ENCODE data around the gene FNBP1L.

FNBP1L gene

GRCh38 chr1:93447481-93448291 is at the start of gene FNBP1L:
Gene FNBP1L (plus strand): TSS chr1:93448118. CDS start chr1:93448282, 164 bp downstream.
- Histone ChIP-seq H3K9me2 (replicated peaks; ENCODE audit: low read depth, low read length) (no peaks in the 10 kb centered on the region), H3K4me1 (ENCODE audit: insufficient read depth, low read length, poor library complexity, severe bottlenecking) (peaks cover 31% of the 10 kb centered on the region), H3K79me2 (ENCODE audit: insufficient read depth, low read length) (peaks cover 29% of the 10 kb centered on the region), H3K4me3 (ENCODE audit: low read length, poor library complexity, severe bottlenecking) (peak within 1 kb of the TSS; percentile 98), H4K20me1 (ENCODE audit: insufficient read depth, low read length, poor library complexity, severe bottlenecking) (peaks cover 19% of the 10 kb centered on the region), H2AFZ (ENCODE audit: low read length) (peak within 1 kb of the TSS; percentile 100), H3K27me3 (ENCODE audit: insufficient read depth, low read length, poor library complexity, severe bottlenecking) (peaks cover 6% of the 10 kb centered on the region), H3K9ac (ENCODE audit: low read depth, low read length, poor library complexity, severe bottlenecking) (peak within 1 kb of the TSS; percentile 84), H3F3A (ENCODE audit: low read depth) (0 out of 2 replicates have a peak, but pooled peaks cover 5% of the 10 kb centered on the region), H3K9me3 (ENCODE audit: insufficient read depth, low read depth, low read length) (no peaks in the 10 kb centered on the region), H3K4me2 (ENCODE audit: low read depth, low read length, poor library complexity, severe bottlenecking) (peak within 1 kb of the TSS; percentile 99), H3K36me3 (ENCODE audit: insufficient read depth, low read length) (no peaks in the 10 kb centered on the region)
- TF ChIP-seq, protein P1, sequence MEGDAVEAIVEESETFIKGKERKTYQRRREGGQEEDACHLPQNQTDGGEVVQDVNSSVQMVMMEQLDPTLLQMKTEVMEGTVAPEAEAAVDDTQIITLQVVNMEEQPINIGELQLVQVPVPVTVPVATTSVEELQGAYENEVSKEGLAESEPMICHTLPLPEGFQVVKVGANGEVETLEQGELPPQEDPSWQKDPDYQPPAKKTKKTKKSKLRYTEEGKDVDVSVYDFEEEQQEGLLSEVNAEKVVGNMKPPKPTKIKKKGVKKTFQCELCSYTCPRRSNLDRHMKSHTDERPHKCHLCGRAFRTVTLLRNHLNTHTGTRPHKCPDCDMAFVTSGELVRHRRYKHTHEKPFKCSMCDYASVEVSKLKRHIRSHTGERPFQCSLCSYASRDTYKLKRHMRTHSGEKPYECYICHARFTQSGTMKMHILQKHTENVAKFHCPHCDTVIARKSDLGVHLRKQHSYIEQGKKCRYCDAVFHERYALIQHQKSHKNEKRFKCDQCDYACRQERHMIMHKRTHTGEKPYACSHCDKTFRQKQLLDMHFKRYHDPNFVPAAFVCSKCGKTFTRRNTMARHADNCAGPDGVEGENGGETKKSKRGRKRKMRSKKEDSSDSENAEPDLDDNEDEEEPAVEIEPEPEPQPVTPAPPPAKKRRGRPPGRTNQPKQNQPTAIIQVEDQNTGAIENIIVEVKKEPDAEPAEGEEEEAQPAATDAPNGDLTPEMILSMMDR (conservative IDR thresholded peaks at IDR 0.05; ENCODE audit: low read length) = no peak
- no peak for TF ChIP-seq EZH2phosphoT487 (IDR thresholded peaks at IDR 0.05; ENCODE audit: borderline replicate concordance)

- Histone ChIP-seq H3K27me3 (ENCODE audit: insufficient read depth, low read length, poor library complexity, severe bottlenecking) (no peaks in the 10 kb centered on the region), H2AFZ (ENCODE audit: low read length) (no peak overlapping the region), H3F3A (ENCODE audit: low read depth) (no peaks in the 10 kb centered on the region), H3K9ac (ENCODE audit: low read depth, low read length, poor library complexity, severe bottlenecking) (no peak overlapping the region), H3K9me2 (replicated peaks; ENCODE audit: low read depth, low read length) (no peaks in the 10 kb centered on the region), H3K4me3 (ENCODE audit: low read length, poor library complexity, severe bottlenecking) (no peak overlapping the region), H3K4me2 (ENCODE audit: low read depth, low read length, poor library complexity, severe bottlenecking) (no peak overlapping the region), H4K20me1 (ENCODE audit: insufficient read depth, low read length, poor library complexity, severe bottlenecking) (no peaks in the 10 kb centered on the region), H3K9me3 (ENCODE audit: insufficient read depth, low read depth, low read length) (no peaks in the 10 kb centered on the region), H3K79me2 (ENCODE audit: insufficient read depth, low read length) (no peaks in the 10 kb centered on the region), H3K36me3 (ENCODE audit: insufficient read depth, low read length) (no peaks in the 10 kb centered on the region), H3K4me1 (ENCODE audit: insufficient read depth, low read length, poor library complexity, severe bottlenecking) (no peaks in the 10 kb centered on the region)
- TF ChIP-seq EZH2phosphoT487 (IDR thresholded peaks at IDR 0.05; ENCODE audit: borderline replicate concordance) = no peak
- TF ChIP-seq, protein P1 (conservative IDR thresholded peaks at IDR 0.05; ENCODE audit: low read length) = no peak
Observed at GRCh38 chr1:93399781-93400180, 48.1 kb upstream of the FNBP1L start.

GRCh38 chr1:93408203-93408602 is 39.7 kb upstream of the FNBP1L start:
- Histone ChIP-seq H3K9ac (ENCODE audit: low read depth, low read length, poor library complexity, severe bottlenecking) (no peak overlapping the region), H4K20me1 (ENCODE audit: insufficient read depth, low read length, poor library complexity, severe bottlenecking) (no peaks in the 10 kb centered on the region), H3K36me3 (ENCODE audit: insufficient read depth, low read length) (no peaks in the 10 kb centered on the region), H3K9me2 (replicated peaks; ENCODE audit: low read depth, low read length) (no peaks in the 10 kb centered on the region), H3K4me3 (ENCODE audit: low read length, poor library complexity, severe bottlenecking) (no peak overlapping the region), H3K9me3 (ENCODE audit: insufficient read depth, low read depth, low read length) (no peaks in the 10 kb centered on the region), H3F3A (ENCODE audit: low read depth) (no peaks in the 10 kb centered on the region), H3K79me2 (ENCODE audit: insufficient read depth, low read length) (no peaks in the 10 kb centered on the region), H2AFZ (ENCODE audit: low read length) (no peak overlapping the region), H3K27me3 (ENCODE audit: insufficient read depth, low read length, poor library complexity, severe bottlenecking) (no peaks in the 10 kb centered on the region), H3K4me2 (ENCODE audit: low read depth, low read length, poor library complexity, severe bottlenecking) (no peak overlapping the region), H3K4me1 (ENCODE audit: insufficient read depth, low read length, poor library complexity, severe bottlenecking) (no peaks in the 10 kb centered on the region)
- TF ChIP-seq EZH2phosphoT487 (IDR thresholded peaks at IDR 0.05; ENCODE audit: borderline replicate concordance) = no peak
- TF ChIP-seq, protein P1 (conservative IDR thresholded peaks at IDR 0.05; ENCODE audit: low read length) = no peak

All from Loucy (cell line).